GM04503 (cell line): ENCODE measurements around the gene PET100.
"Not testable (repeated sequence)": the region's sequence is repeated elsewhere in the genome, so short reads cannot be mapped to it uniquely, and the experiment has no call there.

Experiments used
- DNase-seq: peaks from one replicate; pipeline ENCODE4 v3.0.0-alpha.2; 2012; ENCODE audit warnings: low read depth

Gene PET100

GRCh38 chr19:7633698-7634097 is 4.1 kb downstream of the PET100 start, which contains the start of gene PCP2:
Gene PCP2, minus strand, starts transcription at chr19:7633719. Its CDS starts 262 bp downstream, at chr19:7633457.
- no peak for DNase-seq

GRCh38 chr19:7635670-7636069 is 6.1 kb downstream of the PET100 start:
- no peak for DNase-seq

GRCh38 chr19:7636317-7636690 is 6.7 kb downstream of the PET100 start:
- no peak for DNase-seq

- DNase-seq, result no peak
Observed at GRCh38 chr19:7636691-7637373, 7.2 kb downstream of the PET100 start, which contains the start of gene STXBP2. Gene STXBP2, plus strand, starts transcription at chr19:7637110. Its CDS starts 40 bp downstream, at chr19:7637150.

- DNase-seq, result no peak
Observed at GRCh38 chr19:7637374-7638256, 8.0 kb downstream of the PET100 start.

GRCh38 chr19:7638802-7639465 is 9.3 kb downstream of the PET100 start:
- DNase-seq, result no peak

- no peak for DNase-seq
Observed at GRCh38 chr19:7639863-7640348, 10.3 kb downstream of the PET100 start.

- DNase-seq, result no peak
Observed at GRCh38 chr19:7640803-7641202, 11.2 kb downstream of the PET100 start.

- no peak for DNase-seq
Observed at GRCh38 chr19:7641290-7642276, 12.0 kb downstream of the PET100 start.

GRCh38 chr19:7642295-7643030 is 12.9 kb downstream of the PET100 start:
- no peak for DNase-seq

GRCh38 chr19:7643031-7643415 is 13.4 kb downstream of the PET100 start:
- DNase-seq, result no peak

- not testable (repeated sequence) for DNase-seq
Observed at GRCh38 chr19:7643629-7644549, 14.3 kb downstream of the PET100 start.

- DNase-seq, result no peak
Observed at GRCh38 chr19:7644550-7644877, 14.9 kb downstream of the PET100 start.

- no peak for DNase-seq
Observed at GRCh38 chr19:7645163-7645562, 15.6 kb downstream of the PET100 start.

GRCh38 chr19:7645656-7646425 is 16.2 kb downstream of the PET100 start:
- DNase-seq, result no peak

GRCh38 chr19:7646426-7646700 is 16.8 kb downstream of the PET100 start:
- DNase-seq, result no peak

- DNase-seq, result no peak
Observed at GRCh38 chr19:7647156-7647555, 17.6 kb downstream of the PET100 start.

GRCh38 chr19:7648265-7649014 is 18.8 kb downstream of the PET100 start:
- DNase-seq, result no peak
